GM18517 (cell line): ENCODE data around the gene HBD.
"Not testable (repeated sequence)": the region's sequence is repeated elsewhere in the genome, so short reads cannot be mapped to it uniquely, and the experiment has no call there.

Experiments
- ATAC-seq: cut with Tn5 transposase; IDR thresholded peaks from one replicate; pipeline ENCODE4 v1.9.1; 2021; ENCODE audit warnings: mild to moderate bottlenecking, moderate library complexity; ENCODE audit not compliant: unreplicated experiment

HBD gene

DNA sequence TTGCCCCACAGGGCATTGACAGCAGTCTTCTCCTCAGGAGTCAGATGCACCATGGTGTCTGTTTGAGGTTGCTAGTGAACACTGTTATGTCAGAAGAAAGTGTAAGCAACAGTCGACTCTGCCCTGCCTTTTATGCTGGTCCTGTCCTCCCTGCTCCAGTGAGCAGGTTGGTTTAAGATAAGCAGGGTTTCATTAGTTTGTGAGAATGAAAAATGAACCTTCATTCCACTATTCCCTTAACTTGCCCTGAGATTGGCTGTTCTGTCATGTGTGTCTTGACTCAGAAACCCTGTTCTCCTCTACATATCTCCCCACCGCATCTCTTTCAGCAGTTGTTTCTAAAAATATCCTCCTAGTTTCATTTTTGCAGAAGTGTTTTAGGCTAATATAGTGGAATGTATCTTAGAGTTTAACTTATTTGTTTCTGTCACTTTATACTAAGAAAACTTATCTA is at the start of gene HBD:
Gene HBD (minus strand): TSS at position 103 of the 454 bp plus-strand sequence. CDS start 50 bp downstream, at position 53.
- no peak for ATAC-seq

DNA sequence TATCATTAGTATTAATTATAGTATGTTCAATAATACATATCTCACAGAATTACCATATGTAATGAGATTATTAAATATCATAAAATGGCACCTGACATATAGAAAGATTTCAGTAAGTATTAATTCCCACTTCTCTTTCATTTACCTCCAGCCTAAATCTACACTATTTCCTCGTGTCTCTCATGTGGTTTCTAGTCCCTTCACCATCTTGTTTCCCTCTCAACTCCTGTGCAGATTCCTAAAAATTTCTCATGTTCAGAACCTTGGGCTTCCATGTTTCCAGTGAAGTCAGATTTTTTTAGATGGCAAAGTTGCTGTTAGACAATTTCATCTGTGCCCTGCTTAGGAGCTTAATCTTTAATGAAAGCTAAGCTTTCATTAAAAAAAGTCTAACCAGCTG is 49.6 kb upstream of the HBD start:
- ATAC-seq = no peak

GRCh38 chr11:5283086-5283485 is 48.8 kb upstream of the HBD start:
- no peak for ATAC-seq

- no peak for ATAC-seq
Measured at GRCh38 chr11:5282628-5283027, 48.3 kb upstream of the HBD start.

GRCh38 chr11:5281596-5281995 is 47.3 kb upstream of the HBD start:
- ATAC-seq = no peak

GRCh38 chr11:5280582-5281102 is 46.4 kb upstream of the HBD start:
- peak; percentile 90 for ATAC-seq

- ATAC-seq = no peak
Measured at GRCh38 chr11:5279471-5280090, 45.3 kb upstream of the HBD start.

DNA sequence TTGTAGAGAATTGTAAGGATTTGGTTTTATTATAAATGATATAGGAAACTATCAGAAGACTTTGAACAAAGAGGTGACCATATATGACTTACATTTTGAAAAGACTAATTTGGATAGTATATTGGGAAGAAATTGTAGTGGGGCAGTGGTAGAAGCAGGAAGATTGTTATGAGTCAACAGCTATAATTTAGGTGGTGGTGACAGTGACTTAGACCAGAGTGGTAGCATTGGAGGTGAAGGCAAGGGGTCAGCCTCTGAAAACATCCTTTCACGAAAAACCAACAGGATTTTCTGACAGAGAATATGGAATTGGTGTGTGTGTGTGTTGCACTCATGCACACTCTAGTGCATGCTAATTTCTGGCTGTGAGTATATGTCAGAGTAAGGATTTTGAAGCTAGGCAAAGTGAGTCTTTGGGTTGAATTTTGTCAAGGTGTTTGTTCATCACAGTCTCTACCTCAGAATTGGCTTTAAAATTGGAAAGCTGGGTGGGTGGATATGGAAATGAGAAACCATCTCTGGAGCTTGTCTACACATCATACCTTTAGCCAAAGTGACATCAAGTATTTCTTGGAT is 43.6 kb upstream of the HBD start:
- ATAC-seq = no peak

DNA sequence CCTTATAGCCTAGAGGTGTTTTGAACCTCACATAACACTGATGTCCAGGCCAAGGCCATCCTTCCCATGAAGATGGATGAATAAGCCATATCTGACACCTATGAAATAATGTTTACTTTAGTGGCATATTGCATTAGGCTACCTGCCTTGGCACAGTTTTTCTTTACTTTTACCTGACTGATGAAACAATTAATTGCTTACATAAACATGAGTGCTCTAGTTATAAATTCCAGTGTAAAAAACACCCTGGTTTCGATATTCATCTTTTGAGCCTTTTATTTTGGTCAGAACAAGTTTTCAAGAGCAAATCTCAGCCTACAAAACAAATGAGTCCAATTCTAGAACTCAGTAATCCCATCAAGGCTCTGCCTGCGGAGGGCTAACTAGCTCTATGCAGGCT is 42.4 kb upstream of the HBD start:
- ATAC-seq = no peak

DNA sequence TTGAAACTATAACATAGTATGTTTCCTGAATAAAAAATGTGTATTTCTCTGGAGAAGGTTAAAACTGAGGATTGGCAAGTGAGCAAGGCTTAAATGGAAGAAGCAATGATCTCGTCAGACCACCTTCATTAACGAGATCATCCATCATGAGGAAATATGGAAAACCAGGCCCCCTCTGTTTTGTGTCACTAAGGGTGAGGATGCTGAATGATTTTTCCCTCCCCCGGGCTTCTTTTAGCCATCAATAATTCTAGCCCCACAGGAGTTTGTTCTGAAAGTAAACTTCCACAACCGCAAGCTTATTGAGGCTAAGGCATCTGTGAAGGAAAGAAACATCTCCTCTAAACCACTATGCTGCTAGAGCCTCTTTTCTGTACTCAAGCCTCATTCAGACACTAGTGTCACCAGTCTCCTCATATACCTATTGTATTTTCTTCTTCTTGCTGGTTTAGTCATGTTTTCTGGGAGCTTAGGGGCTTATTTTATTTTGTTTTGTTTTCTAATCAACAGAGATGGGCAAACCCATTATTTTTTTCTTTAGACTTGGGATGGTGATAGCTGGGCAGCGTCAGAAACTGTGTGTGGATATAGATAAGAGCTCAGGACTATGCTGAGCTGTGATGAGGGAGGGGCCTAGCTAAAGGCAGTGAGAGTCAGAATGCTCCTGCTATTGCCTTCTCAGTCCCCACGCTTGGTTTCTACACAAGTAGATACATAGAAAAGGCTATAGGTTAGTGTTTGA is 41.3 kb upstream of the HBD start:
- no peak for ATAC-seq

DNA sequence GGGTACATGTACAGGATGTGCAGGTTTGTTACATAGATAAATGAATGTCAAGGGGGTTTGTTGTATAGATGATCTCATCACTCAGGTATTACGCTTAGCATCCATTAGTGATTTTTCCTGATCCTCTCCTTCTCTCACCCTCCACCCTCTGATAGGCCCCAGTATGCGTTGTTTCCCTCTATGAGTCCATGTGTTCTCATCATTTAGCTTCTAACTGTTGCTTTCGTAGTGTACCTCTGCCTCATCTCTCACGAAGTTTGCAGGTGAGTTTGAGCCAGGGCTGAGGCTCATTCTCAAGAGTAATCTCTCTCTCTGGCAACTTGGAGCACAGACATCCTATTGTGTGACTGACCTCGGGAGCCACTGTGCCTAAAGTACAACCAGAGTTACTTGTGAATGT is 40.1 kb upstream of the HBD start:
- no peak for ATAC-seq

DNA sequence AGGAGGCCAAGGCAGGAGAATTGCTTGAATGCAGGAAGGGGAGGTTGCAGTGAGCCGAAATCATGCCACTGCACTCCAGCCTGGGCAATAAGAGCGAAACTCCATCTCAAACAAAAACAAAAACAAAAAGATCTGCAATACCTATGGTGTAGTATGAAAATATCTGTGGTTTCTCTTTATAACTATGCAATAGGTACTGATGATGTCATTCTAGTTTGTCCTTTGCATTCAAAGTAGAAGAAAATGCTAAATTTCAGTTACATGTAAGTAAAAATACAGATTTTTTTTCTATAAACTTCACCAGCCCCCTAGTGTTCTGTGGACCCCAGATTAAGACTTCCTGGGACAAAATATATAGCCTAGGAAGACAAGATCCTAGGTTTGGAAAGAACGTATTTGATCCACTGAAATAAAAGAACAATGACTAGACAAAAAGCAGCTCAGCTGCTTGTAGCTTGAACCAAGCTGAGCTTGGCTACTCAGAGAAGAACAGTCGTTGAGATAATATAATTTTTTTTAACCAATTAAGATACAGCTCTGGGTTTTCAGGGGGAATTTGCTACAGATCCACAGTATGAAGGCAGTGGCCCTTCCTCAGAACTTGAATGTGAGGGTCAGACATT is 38.2 kb upstream of the HBD start:
- no peak for ATAC-seq

GRCh38 chr11:5269715-5270147 is 35.4 kb upstream of the HBD start, which contains the start of gene HBE1:
Gene HBE1 (minus strand): TSS chr11:5269945. CDS start chr11:5269890, 55 bp downstream.
- ATAC-seq = no peak

- no peak for ATAC-seq
Measured at GRCh38 chr11:5267033-5267563, 32.8 kb upstream of the HBD start.

DNA sequence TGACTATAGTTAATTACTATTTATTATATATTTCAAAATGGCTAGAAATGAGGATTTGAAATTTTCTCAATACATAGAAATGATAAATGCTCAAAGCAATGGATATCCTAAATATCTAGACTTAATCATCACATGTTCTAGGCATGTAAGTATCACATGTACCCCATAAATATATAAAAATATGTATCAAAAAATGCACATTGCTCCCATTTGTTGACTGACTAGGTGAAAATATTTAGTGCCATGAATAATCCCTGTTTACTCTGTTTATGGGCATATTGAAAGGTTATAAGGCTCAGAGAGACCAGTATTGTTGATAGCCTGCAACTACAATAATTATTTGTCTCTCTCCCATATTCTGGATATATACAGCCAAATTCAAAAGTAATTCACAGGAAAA is 32.3 kb upstream of the HBD start:
- no peak for ATAC-seq

DNA sequence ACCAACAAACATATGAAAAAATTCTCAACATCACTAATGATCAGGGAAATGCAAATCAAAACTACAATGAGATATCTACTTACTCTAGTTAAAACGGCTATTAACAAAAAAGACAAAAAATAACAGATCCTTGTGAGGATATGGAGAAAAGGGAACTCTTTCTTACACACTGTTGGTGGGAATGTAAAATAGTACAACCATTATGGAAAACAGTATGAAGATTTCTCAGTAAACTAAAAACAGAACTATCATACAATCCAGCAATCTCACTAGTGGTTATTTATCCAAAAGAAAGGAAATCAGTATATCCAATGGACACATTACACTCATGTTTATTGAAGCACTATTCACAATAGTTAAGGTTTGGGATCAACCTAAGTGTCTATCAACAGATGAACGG is 31.5 kb upstream of the HBD start:
- no peak for ATAC-seq

GRCh38 chr11:5258543-5259262 is 24.4 kb upstream of the HBD start:
- ATAC-seq = no peak

GRCh38 chr11:5257296-5257695 is 23.0 kb upstream of the HBD start:
- no peak for ATAC-seq

GRCh38 chr11:5254646-5255413 is 20.5 kb upstream of the HBD start, which contains the start of gene HBG2:
Gene HBG2 (minus strand): TSS chr11:5254781. CDS start chr11:5254728, 53 bp downstream.
- ATAC-seq = not testable (repeated sequence)

- ATAC-seq = not testable (repeated sequence)
Measured at GRCh38 chr11:5254023-5254422, 19.7 kb upstream of the HBD start.
